ENCODE data around the gene AGPAT2. TPM values are rescaled to one million over a fixed set of nuclear protein-coding genes. Genes with fewer than 3 reads are reported as not detected.

Gene AGPAT2
- total RNA-seq, 1 experiment from 2014 or later: 124 TPM

- H3K27me3 ChIP-seq (ENCODE audit: insufficient read depth, low read depth): no peaks in the 10 kb centered on the region
- no TSS peak for BruUV-seq (replicated peaks)
These were observed 43.5 kb downstream of the AGPAT2 start for GRCh38 chr9:136643596-136644342.

DNA sequence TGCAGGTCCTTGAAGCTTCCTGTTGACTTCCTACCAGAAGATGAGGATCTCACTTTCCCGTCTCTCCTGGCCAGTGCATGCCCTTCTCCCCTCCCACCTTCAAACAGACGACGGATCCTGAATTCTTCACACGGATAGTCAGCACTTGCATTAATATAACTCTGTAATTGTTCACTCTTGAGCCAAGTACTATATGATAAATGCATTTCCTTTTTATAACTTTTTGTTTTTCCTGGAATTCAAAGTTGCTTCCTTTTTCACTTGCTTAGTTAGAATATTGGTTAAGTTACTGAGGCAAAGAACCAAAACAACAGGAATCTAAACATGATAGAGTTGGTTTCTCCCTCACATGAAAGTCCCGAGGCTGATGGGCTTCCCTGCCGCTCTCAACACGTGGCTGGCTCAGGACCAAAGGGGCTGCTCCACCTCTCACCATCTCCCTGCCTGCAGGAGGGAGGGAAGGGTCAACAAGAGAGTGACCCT lies 44.8 kb downstream of the AGPAT2 start:
- H3K9me3 ChIP-seq (ENCODE audit: insufficient read depth, low read depth): no peaks in the 10 kb centered on the region
- CTCF ChIA-PET: interaction anchor here (0.6 to 0.7 kb wide), 2 partner anchors 9 to 17 kb away, joined by 3 to 8 read pairs; no protein-coding TSS in a partner anchor
- POLR2A ChIA-PET (ENCODE audit: unreplicated experiment): no interaction called here
- H3K4me3 ChIP-seq: no peak overlapping the region
- H3K27me3 ChIP-seq (ENCODE audit: insufficient read depth, low read depth): no peaks in the 10 kb centered on the region
- no peak overlapping the region for H2AFZ ChIP-seq
- H4K20me1 ChIP-seq (ENCODE audit: insufficient read depth): no peaks in the 10 kb centered on the region
- H3K4me1 ChIP-seq (replicated peaks; ENCODE audit: insufficient read depth): peaks cover 16% of the 10 kb centered on the region
- no peak overlapping the region for H3K27ac ChIP-seq
- H3F3A ChIP-seq (ENCODE audit: insufficient read depth, low read depth): 0 out of 2 replicates have a peak, but pooled peaks cover 5% of the 10 kb centered on the region
- intact Hi-C loops (cut with micrococcal nuclease; ENCODE audit: unreplicated experiment): no loop called here
- no peak for DNase-seq
- no peaks in the 10 kb centered on the region for H3K36me3 ChIP-seq (ENCODE audit: low read depth)
- no TSS peak for BruUV-seq (replicated peaks)
- H3K4me2 ChIP-seq: no peak overlapping the region
- TF ChIP-seq, protein P1, sequence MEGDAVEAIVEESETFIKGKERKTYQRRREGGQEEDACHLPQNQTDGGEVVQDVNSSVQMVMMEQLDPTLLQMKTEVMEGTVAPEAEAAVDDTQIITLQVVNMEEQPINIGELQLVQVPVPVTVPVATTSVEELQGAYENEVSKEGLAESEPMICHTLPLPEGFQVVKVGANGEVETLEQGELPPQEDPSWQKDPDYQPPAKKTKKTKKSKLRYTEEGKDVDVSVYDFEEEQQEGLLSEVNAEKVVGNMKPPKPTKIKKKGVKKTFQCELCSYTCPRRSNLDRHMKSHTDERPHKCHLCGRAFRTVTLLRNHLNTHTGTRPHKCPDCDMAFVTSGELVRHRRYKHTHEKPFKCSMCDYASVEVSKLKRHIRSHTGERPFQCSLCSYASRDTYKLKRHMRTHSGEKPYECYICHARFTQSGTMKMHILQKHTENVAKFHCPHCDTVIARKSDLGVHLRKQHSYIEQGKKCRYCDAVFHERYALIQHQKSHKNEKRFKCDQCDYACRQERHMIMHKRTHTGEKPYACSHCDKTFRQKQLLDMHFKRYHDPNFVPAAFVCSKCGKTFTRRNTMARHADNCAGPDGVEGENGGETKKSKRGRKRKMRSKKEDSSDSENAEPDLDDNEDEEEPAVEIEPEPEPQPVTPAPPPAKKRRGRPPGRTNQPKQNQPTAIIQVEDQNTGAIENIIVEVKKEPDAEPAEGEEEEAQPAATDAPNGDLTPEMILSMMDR (conservative IDR thresholded peaks at IDR 0.05): no peak
- no peak for TF ChIP-seq EZH2 (IDR thresholded peaks at IDR 0.05; ENCODE audit: low read depth)
- H3K9me2 ChIP-seq (ENCODE audit: insufficient read depth): no peaks in the 10 kb centered on the region
- no peaks in the 10 kb centered on the region for H3K79me2 ChIP-seq (ENCODE audit: low read depth)

More at GRCh38 chr9:136643596-136644342, 43.5 kb downstream of the AGPAT2 start:
- Histone ChIP-seq H3K79me2 (ENCODE audit: low read depth) (no peaks in the 10 kb centered on the region), H3K36me3 (ENCODE audit: low read depth) (no peaks in the 10 kb centered on the region), H3K27ac (no peak overlapping the region), H2AFZ (peak overlapping the region; percentile 62; the same call in 1 of the 2 replicates), H3K4me2 (peak overlapping the region; percentile 85), H3K4me3 (peak overlapping the region; percentile 44; the same call in 1 of the 2 replicates), H3K9me3 (ENCODE audit: insufficient read depth, low read depth) (no peaks in the 10 kb centered on the region), H3F3A (ENCODE audit: insufficient read depth, low read depth) (0 out of 2 replicates have a peak, but pooled peaks cover 5% of the 10 kb centered on the region), H3K9me2 (ENCODE audit: insufficient read depth) (no peaks in the 10 kb centered on the region), H4K20me1 (ENCODE audit: insufficient read depth) (no peaks in the 10 kb centered on the region), H3K4me1 (replicated peaks; ENCODE audit: insufficient read depth) (peaks cover 16% of the 10 kb centered on the region)
- TF ChIP-seq, protein P1 (conservative IDR thresholded peaks at IDR 0.05): no peak
- no peak for TF ChIP-seq EZH2 (IDR thresholded peaks at IDR 0.05; ENCODE audit: low read depth)
- DNase-seq: no peak
- intact Hi-C loops (cut with micrococcal nuclease; ENCODE audit: unreplicated experiment): loop anchor here (2.0 kb wide), 1 partner anchor 51 kb away; no protein-coding TSS in a partner anchor
- ChIA-PET POLR2A (ENCODE audit: unreplicated experiment) (interaction anchor here (0.6 kb wide), 1 partner anchor 84 kb away, joined by 3 read pairs; no protein-coding TSS in a partner anchor), CTCF (interaction anchor here (0.7 kb wide), 2 partner anchors 222 to 320 kb away, joined by 3 to 9 read pairs; no protein-coding TSS in a partner anchor)

DNA sequence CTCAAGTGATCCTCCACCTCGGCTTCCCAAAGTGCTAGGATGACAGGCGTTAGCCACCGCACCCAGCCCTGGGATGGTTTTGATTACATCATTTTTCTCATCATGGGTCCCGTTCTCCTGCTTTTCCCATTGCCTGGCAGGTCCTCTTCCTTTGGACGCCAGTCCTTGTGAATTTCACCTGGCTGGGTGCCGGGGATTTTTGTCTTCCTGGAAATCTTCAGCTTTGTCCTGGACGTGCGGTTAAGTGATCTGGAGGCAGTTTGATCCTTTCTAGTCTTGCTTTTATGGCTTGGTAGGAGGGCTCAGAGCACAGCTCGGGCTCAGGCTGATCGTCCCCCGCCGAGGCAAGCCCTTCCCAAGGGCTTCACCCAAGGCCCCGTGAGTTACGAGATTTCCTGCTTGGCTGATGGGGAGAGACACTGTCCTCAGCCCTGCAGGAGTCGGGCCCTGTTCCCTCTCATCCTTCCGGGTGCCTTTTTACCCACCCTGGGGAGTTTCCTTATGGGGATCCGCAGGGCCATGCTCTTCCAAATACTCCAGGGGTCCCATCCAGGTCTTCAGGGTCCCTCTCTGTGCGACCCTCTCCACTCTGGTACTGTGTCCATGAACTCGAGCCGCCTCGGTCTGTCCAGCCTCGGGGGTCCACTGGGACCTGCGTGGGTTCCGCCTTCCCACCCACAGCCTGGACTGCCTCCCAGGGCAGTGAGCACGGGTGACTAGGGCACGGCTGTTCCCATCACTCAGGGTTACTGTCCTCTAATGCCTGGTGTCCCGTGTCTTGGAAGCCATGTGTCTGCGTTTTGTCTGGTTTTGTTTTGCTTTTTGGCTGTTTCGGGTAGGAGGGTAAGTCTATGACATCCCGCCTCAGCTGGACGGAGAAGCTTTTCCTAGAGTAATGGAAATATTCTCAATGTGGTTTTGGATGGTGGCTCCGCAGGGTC lies 46.8 kb downstream of the AGPAT2 start:
- Histone ChIP-seq H3K4me1 (replicated peaks; ENCODE audit: insufficient read depth) (peaks cover 16% of the 10 kb centered on the region), H3K4me3 (no peak overlapping the region), H3K9me2 (ENCODE audit: insufficient read depth) (no peaks in the 10 kb centered on the region), H3K27ac (no peak overlapping the region), H4K20me1 (ENCODE audit: insufficient read depth) (no peaks in the 10 kb centered on the region), H2AFZ (no peak overlapping the region), H3K9me3 (ENCODE audit: insufficient read depth, low read depth) (no peaks in the 10 kb centered on the region), H3K36me3 (ENCODE audit: low read depth) (no peaks in the 10 kb centered on the region), H3K4me2 (no peak overlapping the region), H3K79me2 (ENCODE audit: low read depth) (no peaks in the 10 kb centered on the region), H3K27me3 (ENCODE audit: insufficient read depth, low read depth) (no peaks in the 10 kb centered on the region), H3F3A (ENCODE audit: insufficient read depth, low read depth) (0 out of 2 replicates have a peak, but pooled peaks cover 5% of the 10 kb centered on the region)
- no peak for DNase-seq
- intact Hi-C loops (cut with micrococcal nuclease; ENCODE audit: unreplicated experiment): no loop called here
- TF ChIP-seq, protein P1 (conservative IDR thresholded peaks at IDR 0.05): no peak
- no peak for TF ChIP-seq EZH2 (IDR thresholded peaks at IDR 0.05; ENCODE audit: low read depth)
- ChIA-PET POLR2A (ENCODE audit: unreplicated experiment) (no interaction called here), CTCF (no interaction called here)
- BruUV-seq (replicated peaks): no TSS peak
